Osteocyte (in vitro differentiated cells): ENCODE results near the gene ALDH3A2. TPM values are rescaled to one million over a fixed set of nuclear protein-coding genes. Genes with fewer than 3 reads are reported as not detected.
"Not testable (repeated sequence)": the region's sequence is repeated elsewhere in the genome, so short reads cannot be mapped to it uniquely, and the experiment has no call there.

Source experiments
- DNase-seq: peaks from one replicate; pipeline ENCODE4 v3.0.0; 2021; ENCODE audit warnings: mixed read lengths; ENCODE audit not compliant: unreplicated experiment; ENCODE audit errors: extremely low spot score
- H3K27ac Mint-ChIP-seq: one replicate; pipeline ENCODE4 v1.8.0; 2021; ENCODE audit warnings: mild to moderate bottlenecking, mixed read lengths; ENCODE audit not compliant: unreplicated experiment
- H3K27me3 Mint-ChIP-seq: one replicate; pipeline ENCODE4 v1.8.0; 2021; ENCODE audit warnings: mixed read lengths; ENCODE audit not compliant: unreplicated experiment
- H3K36me3 Mint-ChIP-seq: one replicate; pipeline ENCODE4 v1.8.0; 2021; ENCODE audit warnings: mixed read lengths; ENCODE audit not compliant: unreplicated experiment
- H3K4me1 Mint-ChIP-seq: one replicate; pipeline ENCODE4 v1.8.0; 2021; ENCODE audit warnings: mixed read lengths; ENCODE audit not compliant: unreplicated experiment
- H3K4me3 Mint-ChIP-seq: one replicate; pipeline ENCODE4 v1.8.0; 2021; ENCODE audit warnings: mild to moderate bottlenecking, moderate library complexity, mixed read lengths; ENCODE audit not compliant: unreplicated experiment
- H3K9me3 Mint-ChIP-seq: one replicate; pipeline ENCODE4 v1.8.0; 2021; ENCODE audit warnings: mixed read lengths; ENCODE audit not compliant: unreplicated experiment
- CTCF ChIP-seq: fragments of 200-600 bp; sonication (generic); IDR thresholded peaks from 2 replicates; pipeline ENCODE4 v1.5.0; 2021; ENCODE audit warnings: antibody characterized with exemption, mild to moderate bottlenecking, moderate library complexity
- total RNA-seq: library from RNA; stranded (reverse); gene quantifications from 2 replicates; pipeline ENCODE4 v1.2.1, GENCODE V29; 2021

The ALDH3A2 gene
- total RNA-seq, 1 donor from 2014 or later, result 97.1 TPM

- H3K4me3 Mint-ChIP-seq, result no peak overlapping the region
- H3K27ac Mint-ChIP-seq, result no peak overlapping the region
- peaks cover 33% of the 10 kb centered on the region for H3K36me3 Mint-ChIP-seq
- no peak for TF ChIP-seq CTCF
- no peaks in the 10 kb centered on the region for H3K27me3 Mint-ChIP-seq
- peaks cover 6% of the 10 kb centered on the region for H3K4me1 Mint-ChIP-seq
- DNase-seq, result peak; percentile 23
- H3K9me3 Mint-ChIP-seq, result no peaks in the 10 kb centered on the region
Observed at GRCh38 chr17:19677736-19678379, 29.3 kb downstream of the ALDH3A2 start.

DNA sequence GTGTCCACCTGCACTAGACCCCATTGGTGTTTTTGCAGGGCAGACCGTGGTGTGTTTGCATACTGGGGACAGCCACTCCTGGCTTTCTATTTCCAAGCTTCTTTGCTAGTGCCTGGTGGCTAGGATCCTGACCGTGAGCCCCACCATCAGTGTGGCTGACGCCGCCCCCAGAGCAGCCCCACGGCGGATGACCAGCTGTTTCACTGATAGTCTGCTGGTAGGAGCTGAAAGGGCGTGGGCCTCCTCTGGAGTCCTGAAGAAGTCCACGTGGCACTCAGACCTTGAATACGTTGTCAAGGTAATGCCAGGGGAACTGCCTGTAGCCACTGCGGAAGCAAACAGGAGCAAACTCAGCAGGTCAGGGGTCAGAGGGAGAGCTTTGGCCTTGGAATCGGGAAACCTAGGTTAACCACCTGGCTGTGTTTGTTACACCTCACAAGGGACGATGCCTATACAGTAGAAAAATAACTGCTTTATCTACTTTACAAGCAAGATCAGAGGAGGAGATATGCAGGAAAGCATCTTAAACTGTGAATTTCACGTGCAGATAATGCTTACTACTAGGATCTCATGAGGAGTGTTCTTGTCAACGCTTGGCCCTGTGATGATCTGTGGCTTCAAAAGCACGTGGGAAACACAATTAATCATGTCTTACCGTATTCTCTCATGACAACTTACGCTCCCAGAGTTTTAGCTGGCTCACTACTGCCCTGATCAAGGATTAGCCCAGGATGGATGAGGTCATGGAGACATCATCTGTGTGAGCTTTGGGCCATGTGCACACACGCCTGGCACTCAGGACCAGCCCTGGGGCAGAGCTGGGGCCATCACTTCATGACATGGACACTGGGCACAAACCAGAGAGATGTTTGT lies 30.3 kb downstream of the ALDH3A2 start:
- Mint-ChIP-seq H3K4me1 (peaks cover 6% of the 10 kb centered on the region), H3K36me3 (peaks cover 33% of the 10 kb centered on the region), H3K9me3 (no peaks in the 10 kb centered on the region), H3K4me3 (no peak overlapping the region), H3K27me3 (no peaks in the 10 kb centered on the region), H3K27ac (no peak overlapping the region)
- TF ChIP-seq CTCF, result no peak
- DNase-seq, result peak; percentile 68

GRCh38 chr17:19683117-19683516 lies 34.6 kb downstream of the ALDH3A2 start:
- peak; percentile 38 for DNase-seq
- Mint-ChIP-seq H3K9me3 (peaks cover 3% of the 10 kb centered on the region), H3K27ac (no peak overlapping the region), H3K4me1 (peaks cover 6% of the 10 kb centered on the region), H3K4me3 (no peak overlapping the region), H3K36me3 (peaks cover 20% of the 10 kb centered on the region), H3K27me3 (no peaks in the 10 kb centered on the region)
- TF ChIP-seq CTCF, result no peak

DNA sequence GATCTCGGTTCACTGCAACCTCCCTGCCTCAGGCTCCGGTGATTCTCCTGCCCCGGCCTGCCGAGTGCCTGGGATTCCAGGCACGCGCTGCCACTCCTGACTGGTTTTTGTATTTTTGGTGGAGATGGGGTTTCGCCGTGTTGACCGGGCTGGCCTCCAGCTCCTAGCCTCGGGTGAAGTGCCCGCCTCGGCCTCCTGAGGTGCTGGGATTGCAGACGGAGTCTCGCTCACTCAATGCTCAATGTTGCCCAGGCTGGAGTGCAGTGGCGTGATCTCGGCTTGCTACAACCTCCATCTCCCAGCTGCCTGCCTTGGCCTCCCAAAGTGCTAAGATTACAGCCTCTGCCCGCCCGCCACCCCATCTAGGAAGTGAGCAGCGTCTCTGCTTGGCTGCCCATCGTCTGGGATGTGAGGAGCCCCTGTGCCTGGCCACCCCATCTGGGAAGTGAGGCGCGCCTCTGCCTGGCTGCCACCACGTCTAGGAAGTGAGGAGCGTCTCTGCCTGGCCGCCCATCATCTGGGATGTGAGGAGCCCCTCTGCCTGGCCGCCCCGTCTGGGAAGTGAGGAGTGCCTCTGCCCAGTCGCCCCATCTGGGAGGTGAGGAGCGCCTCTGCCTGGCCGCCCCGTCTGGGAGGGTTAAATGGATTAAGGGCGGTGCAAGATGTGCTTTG lies 36.5 kb downstream of the ALDH3A2 start:
- H3K4me1 Mint-ChIP-seq, H3K9me3 Mint-ChIP-seq, H3K36me3 Mint-ChIP-seq, H3K27ac Mint-ChIP-seq, H3K4me3 Mint-ChIP-seq, H3K27me3 Mint-ChIP-seq: not testable (repeated sequence)
- peak; percentile 70 for DNase-seq

DNA sequence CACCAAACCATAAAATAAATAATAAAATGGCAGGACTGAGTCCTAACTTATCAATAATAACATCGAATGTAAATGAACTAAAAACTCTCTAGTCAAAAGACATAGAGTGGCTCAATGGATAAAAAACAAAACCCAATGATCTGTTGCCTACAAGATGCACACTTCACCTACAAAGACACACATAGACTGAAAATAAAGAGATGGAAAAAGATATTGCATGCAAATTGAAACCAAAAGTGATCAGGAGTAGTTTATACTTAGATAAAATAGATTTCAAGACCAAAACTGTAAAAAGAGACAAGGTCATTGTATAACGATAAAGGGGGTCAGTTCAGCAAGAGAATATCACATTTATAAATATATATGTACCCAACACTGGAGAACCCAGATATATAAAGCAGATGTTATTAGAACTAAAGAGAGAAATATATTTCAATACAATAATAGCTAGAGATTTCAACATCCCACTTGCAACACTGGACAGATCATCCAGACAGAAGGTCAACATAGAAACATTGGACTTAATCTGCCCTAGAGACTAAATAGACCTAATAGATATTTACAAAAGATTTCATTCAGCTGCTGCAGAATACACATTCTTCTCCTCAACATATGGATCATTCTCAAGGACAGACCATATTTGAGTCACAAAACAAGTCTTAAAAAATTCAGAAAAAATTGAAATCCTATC lies 38.0 kb downstream of the ALDH3A2 start:
- Mint-ChIP-seq H3K36me3 (peaks cover 10% of the 10 kb centered on the region), H3K4me1 (peaks cover 2% of the 10 kb centered on the region), H3K27ac (no peak overlapping the region), H3K9me3 (peaks cover 7% of the 10 kb centered on the region), H3K27me3 (no peaks in the 10 kb centered on the region), H3K4me3 (no peak overlapping the region)
- DNase-seq, result no peak
- no peak for TF ChIP-seq CTCF
